HCT116 (cell line): Measurements from ENCODE around the gene RAPGEF1. TPM values are rescaled to one million over a fixed set of nuclear protein-coding genes. Genes with fewer than 3 reads are reported as not detected.

Source experiments
- ATAC-seq: fragments of 200-7000 bp; cut with Tn5 transposase; 2 replicates; pipeline ENCODE4 v1.9.1; 2020; ENCODE audit warnings: mild to moderate bottlenecking, moderate library complexity
- BruUV-seq: library from RNA; stranded (reverse); fragments of 400-500 nt; replicated peaks from 2 replicates; lab custom pipeline; 2021; lab: Mats Ljungman, UMichigan
- CTCF ChIA-PET: fragments of 300-600 bp; sonication (Branson Sonifier 250); formaldehyde crosslinking; loops from one replicate; lab custom pipeline; 2021; ENCODE audit warnings: antibody characterized with exemption; lab: Charles Lee
- POLR2A ChIA-PET: fragments of 300-600, 350-600 bp; sonication (Branson Sonifier 250); formaldehyde crosslinking; loops from one replicate; lab custom pipeline; 2021; ENCODE audit warnings: antibody characterized with exemption; lab: Charles Lee
- RAD21 ChIA-PET, 2 experiments: fragments of 300-600 bp; sonication (Branson Sonifier 250); formaldehyde crosslinking; loops; one replicate each; lab custom pipeline; 2023; ENCODE audit warnings: low total read pairs in 2 of 2; ENCODE audit not compliant: uncharacterized antibody in 2 of 2, unreplicated experiment in 2 of 2, low non-redundant PET in 1 of 2; lab: Charles Lee
- DNase-seq: peaks from one replicate; pipeline ENCODE4 v3.0.0-alpha.2; 2010; ENCODE audit warnings: low read depth, low spot score
- H2AFZ ChIP-seq: fragments of 200-600 bp; shearing (Covaris generic), sonication (generic); 2 replicates; pipeline ENCODE4 v1.6.1; 2017; ENCODE audit warnings: low read depth, mixed run types, mixed read lengths, antibody characterized with exemption, low read length; ENCODE audit not compliant: poor library complexity, severe bottlenecking
- H3K27ac ChIP-seq: 2 replicates; pipeline ENCODE4 v1.5.1; 2012; ENCODE audit warnings: low read depth, low read length
- H3K27me3 ChIP-seq: fragments of 200-600 bp; sonication (generic); 2 replicates; pipeline ENCODE4 v1.6.1; 2016; ENCODE audit warnings: mixed run types, low read length, mixed read lengths; ENCODE audit not compliant: insufficient read depth
- H3K36me3 ChIP-seq, 2 experiments: fragments of 200-500 bp in 1 of 2; fragments of 200-600 bp in 1 of 2; sonication (Bioruptor generic) in 1 of 2; sonication (generic) in 1 of 2; 2 replicates each; pipeline versions ENCODE4 v1.5.1 to v1.6.1; 2014 to 2016; ENCODE audit warnings: low read length in 2 of 2, inconsistent platforms in 1 of 2, mixed read lengths in 1 of 2, mixed run types in 1 of 2; ENCODE audit not compliant: insufficient read depth in 2 of 2, control insufficient read depth in 1 of 2
- H3K4me1 ChIP-seq, 2 experiments: fragments of 200-600 bp in 1 of 2; sonication (generic) in 1 of 2; 2 replicates each; pipeline versions ENCODE4 v1.5.1 to v1.6.1; 2012 to 2017; ENCODE audit warnings: low read length in 2 of 2, inconsistent platforms in 1 of 2, mild to moderate bottlenecking in 1 of 2, mixed read lengths in 1 of 2, mixed run types in 1 of 2, moderate library complexity in 1 of 2; ENCODE audit not compliant: insufficient read depth in 2 of 2, control insufficient read depth in 1 of 2
- H3K4me2 ChIP-seq: fragments of 200-600 bp; sonication (generic); 2 replicates; pipeline ENCODE4 v1.6.1; 2017; ENCODE audit warnings: mixed run types, low read length, mixed read lengths
- H3K4me3 ChIP-seq, 2 experiments: fragments of 200-600 bp in 1 of 2; sonication (generic) in 1 of 2; replicated peaks in 1 of 2; 2 replicates each; pipeline ENCODE4 v1.5.1; 2011 to 2016; ENCODE audit warnings: low read length in 2 of 2, control low read depth in 1 of 2, low read depth in 1 of 2, mild to moderate bottlenecking in 1 of 2, mixed read lengths in 1 of 2, mixed run types in 1 of 2
- H3K79me2 ChIP-seq: fragments of 200-600 bp; sonication (generic); 2 replicates; pipeline ENCODE4 v1.6.1; 2017; ENCODE audit warnings: mild to moderate bottlenecking, mixed run types, low read length, moderate library complexity, mixed read lengths; ENCODE audit not compliant: insufficient read depth
- H3K9ac ChIP-seq: fragments of 200-600 bp; sonication (generic); 2 replicates; pipeline ENCODE4 v1.6.1; 2016; ENCODE audit warnings: low read length, mixed read lengths
- H3K9me2 ChIP-seq: fragments of 200-600 bp; sonication (generic), shearing (Covaris generic); 2 replicates; pipeline ENCODE4 v1.6.1; 2017; ENCODE audit warnings: mixed run types, mild to moderate bottlenecking, moderate library complexity; ENCODE audit not compliant: insufficient read depth
- H3K9me3 ChIP-seq, 2 experiments: fragments of 200-500 bp in 1 of 2; fragments of 200-600 bp in 1 of 2; sonication (Bioruptor generic) in 1 of 2; sonication (generic) in 1 of 2; 2 replicates each; pipeline ENCODE4 v1.6.1; 2014 to 2017; ENCODE audit warnings: low read length in 2 of 2, mixed read lengths in 2 of 2, inconsistent platforms in 1 of 2, low read depth in 1 of 2, mild to moderate bottlenecking in 1 of 2, mixed run types in 1 of 2, moderate library complexity in 1 of 2; ENCODE audit not compliant: control insufficient read depth in 1 of 2, insufficient read depth in 1 of 2
- H4K20me1 ChIP-seq: fragments of 200-600 bp; sonication (generic), shearing (Covaris generic); 2 replicates; pipeline ENCODE4 v1.6.1; 2017; ENCODE audit warnings: mixed run types, mild to moderate bottlenecking, moderate library complexity; ENCODE audit not compliant: insufficient read depth
- CBX3 ChIP-seq: IDR thresholded peaks from 2 replicates; pipeline ENCODE4 v1.6.1; 2012; ENCODE audit warnings: low read depth
- CEBPB ChIP-seq: IDR thresholded peaks from 2 replicates; pipeline ENCODE4 v1.6.1; 2012; ENCODE audit warnings: low read depth
- ELF1 ChIP-seq: IDR thresholded peaks from 2 replicates; pipeline ENCODE4 v1.6.1; 2012; ENCODE audit warnings: low read depth, borderline replicate concordance
- EZH2 ChIP-seq: fragments of 200-600 bp; sonication (generic); IDR thresholded peaks from 2 replicates; pipeline ENCODE4 v1.6.1; 2017; ENCODE audit warnings: antibody characterized with exemption, mixed run types
- EZH2phosphoT487 ChIP-seq: fragments of 200-600 bp; IDR thresholded peaks from 2 replicates; pipeline ENCODE4 v1.6.1; 2018; ENCODE audit warnings: antibody characterized with exemption, borderline replicate concordance
- FOSL1 ChIP-seq: IDR thresholded peaks from 2 replicates; pipeline ENCODE4 v1.6.1; 2012; ENCODE audit warnings: low read depth
- MAX ChIP-seq: IDR thresholded peaks from 2 replicates; pipeline ENCODE4 v1.6.1; 2012
- SIN3A ChIP-seq: IDR thresholded peaks from 2 replicates; pipeline ENCODE4 v1.6.1; 2012; ENCODE audit warnings: low read depth
- SP1 ChIP-seq: IDR thresholded peaks from 2 replicates; pipeline ENCODE4 v1.6.1; 2012; ENCODE audit warnings: low read depth
- SRF ChIP-seq: IDR thresholded peaks from 2 replicates; pipeline ENCODE4 v1.6.1; 2012; ENCODE audit warnings: low read depth
- TCF7L2 ChIP-seq: IDR thresholded peaks from 2 replicates; pipeline ENCODE4 v1.7.0; 2011; ENCODE audit warnings: borderline replicate concordance, inconsistent platforms; ENCODE audit not compliant: insufficient read depth, insufficient read length; ENCODE audit errors: extremely low read depth
- YY1 ChIP-seq: IDR thresholded peaks from 2 replicates; pipeline ENCODE4 v1.6.1; 2011; ENCODE audit warnings: low read length, low read depth, moderate library complexity, mild to moderate bottlenecking; ENCODE audit not compliant: insufficient replicate concordance; ENCODE audit errors: extremely low read depth
- ZBTB33 ChIP-seq: IDR thresholded peaks from 2 replicates; pipeline ENCODE4 v1.6.1; 2011; ENCODE audit warnings: mild to moderate bottlenecking, low read length, moderate library complexity; ENCODE audit not compliant: insufficient replicate concordance; ENCODE audit errors: extremely low read depth
- ZNF274 ChIP-seq: fragments of 200-500 bp; sonication (Bioruptor generic); IDR thresholded peaks from 2 replicates; pipeline ENCODE4 v1.6.1; 2014; ENCODE audit warnings: mild to moderate bottlenecking, low read depth, low read length, inconsistent platforms
- intact Hi-C: fragments of 100-400 bp; cut with micrococcal nuclease; formaldehyde crosslinking; loops from 2 replicates; pipeline ENCODE4 v1.10.0; 2022
- total RNA-seq: library from RNA; stranded (reverse); gene quantifications from one replicate; pipeline ENCODE4 v1.2.1, GENCODE V29; 2021; ENCODE audit not compliant: unreplicated experiment
- TF ChIP-seq, protein P1 (sequence below): IDR thresholded peaks from 2 replicates; pipeline ENCODE4 v1.6.1; 2012; ENCODE audit warnings: low read depth

Gene RAPGEF1
- total RNA-seq, 1 experiment from 2014 or later = 43.0 TPM

DNA sequence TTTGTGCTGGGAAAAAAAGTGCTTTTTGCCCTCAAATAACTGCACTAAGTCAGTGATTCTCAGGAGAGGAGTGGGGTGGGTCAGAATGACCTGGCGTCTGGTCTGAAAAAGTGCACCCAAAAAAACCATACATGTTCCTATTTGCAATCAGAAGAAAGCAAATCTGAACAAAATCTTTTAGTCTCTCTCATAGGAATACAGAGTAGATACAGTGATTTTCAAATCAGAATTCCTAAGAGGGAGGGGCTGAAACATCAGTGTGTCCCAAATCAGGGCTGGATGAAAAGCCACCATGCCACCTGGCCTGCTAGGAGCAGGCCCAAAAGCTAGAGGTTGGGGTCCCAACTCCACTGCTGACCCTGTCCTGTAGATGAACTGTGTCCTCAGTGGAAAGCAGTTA lies 66.8 kb downstream of the RAPGEF1 start (continued):
- TF ChIP-seq ZBTB33 (no peak), FOSL1 (no peak), SP1 (no peak)

GRCh38 chr9:131672451-131672850 lies 67.4 kb downstream of the RAPGEF1 start:
- H4K20me1 ChIP-seq = no peaks in the 10 kb centered on the region
- no peaks in the 10 kb centered on the region for H3K9me2 ChIP-seq
- H3K4me3 ChIP-seq = no peak overlapping the region
- RAD21 ChIA-PET = no interaction called here
- H3K4me1 ChIP-seq = peaks cover 32 to 50% of the 10 kb centered on the region in 2 experiments
- H3K79me2 ChIP-seq = peaks cover 32% of the 10 kb centered on the region
- CTCF ChIA-PET = no interaction called here
- H3K9me3 ChIP-seq = no peaks in the 10 kb centered on the region
- intact Hi-C loops = no loop called here
- POLR2A ChIA-PET = no interaction called here
- no peak overlapping the region for H2AFZ ChIP-seq
- BruUV-seq = no TSS peak
- no peak overlapping the region for H3K9ac ChIP-seq
- H3K36me3 ChIP-seq = no peaks in the 10 kb centered on the region
- H3K4me2 ChIP-seq = no peak overlapping the region
- no peaks in the 10 kb centered on the region for H3K27me3 ChIP-seq
- no peak overlapping the region for H3K27ac ChIP-seq
- no peak for ATAC-seq
- DNase-seq = no peak
- TF ChIP-seq EZH2phosphoT487 (no peak), MAX (no peak), CEBPB (no peak), ELF1 (no peak), SRF (no peak), SIN3A (no peak), ZBTB33 (no peak), FOSL1 (no peak), CBX3 (no peak), ZNF274 (no peak), TCF7L2 (no peak), EZH2 (no peak), YY1 (no peak)
- TF ChIP-seq, protein P1, sequence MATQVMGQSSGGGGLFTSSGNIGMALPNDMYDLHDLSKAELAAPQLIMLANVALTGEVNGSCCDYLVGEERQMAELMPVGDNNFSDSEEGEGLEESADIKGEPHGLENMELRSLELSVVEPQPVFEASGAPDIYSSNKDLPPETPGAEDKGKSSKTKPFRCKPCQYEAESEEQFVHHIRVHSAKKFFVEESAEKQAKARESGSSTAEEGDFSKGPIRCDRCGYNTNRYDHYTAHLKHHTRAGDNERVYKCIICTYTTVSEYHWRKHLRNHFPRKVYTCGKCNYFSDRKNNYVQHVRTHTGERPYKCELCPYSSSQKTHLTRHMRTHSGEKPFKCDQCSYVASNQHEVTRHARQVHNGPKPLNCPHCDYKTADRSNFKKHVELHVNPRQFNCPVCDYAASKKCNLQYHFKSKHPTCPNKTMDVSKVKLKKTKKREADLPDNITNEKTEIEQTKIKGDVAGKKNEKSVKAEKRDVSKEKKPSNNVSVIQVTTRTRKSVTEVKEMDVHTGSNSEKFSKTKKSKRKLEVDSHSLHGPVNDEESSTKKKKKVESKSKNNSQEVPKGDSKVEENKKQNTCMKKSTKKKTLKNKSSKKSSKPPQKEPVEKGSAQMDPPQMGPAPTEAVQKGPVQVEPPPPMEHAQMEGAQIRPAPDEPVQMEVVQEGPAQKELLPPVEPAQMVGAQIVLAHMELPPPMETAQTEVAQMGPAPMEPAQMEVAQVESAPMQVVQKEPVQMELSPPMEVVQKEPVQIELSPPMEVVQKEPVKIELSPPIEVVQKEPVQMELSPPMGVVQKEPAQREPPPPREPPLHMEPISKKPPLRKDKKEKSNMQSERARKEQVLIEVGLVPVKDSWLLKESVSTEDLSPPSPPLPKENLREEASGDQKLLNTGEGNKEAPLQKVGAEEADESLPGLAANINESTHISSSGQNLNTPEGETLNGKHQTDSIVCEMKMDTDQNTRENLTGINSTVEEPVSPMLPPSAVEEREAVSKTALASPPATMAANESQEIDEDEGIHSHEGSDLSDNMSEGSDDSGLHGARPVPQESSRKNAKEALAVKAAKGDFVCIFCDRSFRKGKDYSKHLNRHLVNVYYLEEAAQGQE = no peak
- TF ChIP-seq, all 23 proteins: peak for 0
